ENCODE data around the gene TMEM138. TPM values are rescaled to one million over a fixed set of nuclear protein-coding genes. Genes with fewer than 3 reads are reported as not detected.
A peak's percentile ranks its signal among the peaks of the same experiment; 100 is the strongest.

TMEM138 gene
- total RNA-seq, 2 experiments from 2014 or later: 38.6 to 47.0 TPM

GRCh38 chr11:61332797-61333549, 29.2 kb upstream of the TMEM138 start, which contains the start of the genes DDB1 and TKFC:
Gene DDB1, minus strand, starts transcription at chr11:61333105. Its CDS starts 137 bp downstream, at chr11:61332968.
Gene TKFC, plus strand, starts transcription at chr11:61333228. Its CDS starts 1,501 bp downstream, at chr11:61334729.
- DNase-seq (peak; percentile 98), ATAC-seq (peak; percentile 94)
- Mint-ChIP-seq H3K4me1 (ENCODE audit: low read depth) (peaks cover 66% of the 10 kb centered on the region), H3K4me3 (peak within 1 kb of the TSS; percentile 86), H3K27me3 (no peaks in the 10 kb centered on the region), H3K27ac (peak within 1 kb of the TSS; percentile 96), H3K36me3 (ENCODE audit: low read depth) (peaks cover 41% of the 10 kb centered on the region), H3K9me3 (no peaks in the 10 kb centered on the region)
- intact Hi-C loops (cut with micrococcal nuclease): loop anchor here (2.0 kb wide), 1 partner anchor 30 kb away; the partner anchor contains the start of gene TMEM138
- TF ChIP-seq CTCF (IDR thresholded peaks at IDR 0.05): no peak
- POLR2A ChIA-PET: interaction anchor here (0.9 to 4.6 kb wide), 17 partner anchors 13 to 103 kb away, joined by 3 to 59 read pairs (median 6); partner anchors contain the start of genes CPSF7, CYB561A3, SDHAF2 and TMEM138
- CTCF ChIA-PET: interaction anchor here (1.4 to 10.4 kb wide), 8 partner anchors 16 to 113 kb away, joined by 4 to 313 read pairs (median 38); partner anchors contain the start of genes CYB561A3, TMEM138, TMEM216 and VWCE

GRCh38 chr11:61333550-61334433, 28.4 kb upstream of the TMEM138 start:
- H3K27ac Mint-ChIP-seq: peak overlapping the region; percentile 96
- ChIA-PET CTCF (interaction anchor here (0.8 to 10.4 kb wide), 11 partner anchors 15 to 481 kb away, joined by 3 to 313 read pairs (median 5); partner anchors contain the start of genes CPSF7, CYB561A3, SDHAF2 and TMEM138), POLR2A (interaction anchor here (0.8 to 4.6 kb wide), 20 partner anchors 12 to 102 kb away, joined by 3 to 59 read pairs (median 5); partner anchors contain the start of genes CPSF7, CYB561A3, SDHAF2 and TMEM138)
- DNase-seq (no peak), ATAC-seq (no peak)
- peaks cover 42% of the 10 kb centered on the region for H3K36me3 Mint-ChIP-seq (ENCODE audit: low read depth)
- H3K27me3 Mint-ChIP-seq: no peaks in the 10 kb centered on the region
- no peak for TF ChIP-seq CTCF (IDR thresholded peaks at IDR 0.05)
- no peaks in the 10 kb centered on the region for H3K9me3 Mint-ChIP-seq
- intact Hi-C loops (cut with micrococcal nuclease): loop anchor here (2.0 kb wide), 1 partner anchor 29 kb away; the partner anchor contains the start of gene TMEM138
- peak overlapping the region; percentile 86 for H3K4me3 Mint-ChIP-seq
- peaks cover 61% of the 10 kb centered on the region for H3K4me1 Mint-ChIP-seq (ENCODE audit: low read depth)

GRCh38 chr11:61334434-61335354, 27.5 kb upstream of the TMEM138 start:
- H3K4me3 Mint-ChIP-seq: peak overlapping the region; percentile 86
- DNase-seq (no peak), ATAC-seq (no peak)
- peak overlapping the region; percentile 96 for H3K27ac Mint-ChIP-seq
- peaks cover 34% of the 10 kb centered on the region for H3K36me3 Mint-ChIP-seq (ENCODE audit: low read depth)
- intact Hi-C loops (cut with micrococcal nuclease): no loop called here
- POLR2A ChIA-PET: interaction anchor here (0.8 to 4.6 kb wide), 18 partner anchors 8 to 95 kb away, joined by 3 to 59 read pairs (median 6); partner anchors contain the start of genes CPSF7, CYB561A3, SDHAF2 and TMEM138
- peaks cover 52% of the 10 kb centered on the region for H3K4me1 Mint-ChIP-seq (ENCODE audit: low read depth)
- TF ChIP-seq CTCF (IDR thresholded peaks at IDR 0.05): no peak
- H3K9me3 Mint-ChIP-seq: no peaks in the 10 kb centered on the region
- no peaks in the 10 kb centered on the region for H3K27me3 Mint-ChIP-seq
- CTCF ChIA-PET: interaction anchor here (0.8 to 10.4 kb wide), 12 partner anchors 11 to 480 kb away, joined by 3 to 313 read pairs (median 16); partner anchors contain the start of genes CPSF7, CYB561A3, SDHAF2 and TMEM138

- ATAC-seq: no peak
- intact Hi-C loops (cut with micrococcal nuclease): no loop called here
- ChIA-PET POLR2A (interaction anchor here (1.0 to 4.6 kb wide), 10 partner anchors 8 to 60 kb away, joined by 3 to 59 read pairs (median 4); partner anchors contain the start of genes CYB561A3, TMEM138, TMEM216 and VWCE), CTCF (interaction anchor here (0.8 to 10.4 kb wide), 29 partner anchors 8 to 499 kb away, joined by 3 to 313 read pairs (median 10); partner anchors contain the start of genes CPSF7, CYB561A3, SDHAF2 and TMEM138)
- DNase-seq: no peak
- Mint-ChIP-seq H3K9me3 (no peaks in the 10 kb centered on the region), H3K27ac (peak overlapping the region; percentile 90), H3K36me3 (ENCODE audit: low read depth) (peaks cover 28% of the 10 kb centered on the region), H3K4me3 (no peak overlapping the region), H3K27me3 (no peaks in the 10 kb centered on the region), H3K4me1 (ENCODE audit: low read depth) (peaks cover 46% of the 10 kb centered on the region)
- no peak for TF ChIP-seq CTCF (IDR thresholded peaks at IDR 0.05)
These were observed 26.8 kb upstream of the TMEM138 start for GRCh38 chr11:61335355-61335710.
